ENCODE measurements around the gene FGD1.

FGD1 gene

GRCh38 chrX:54435121-54435520, 60.9 kb downstream of the FGD1 start:
- TF ChIP-seq CTCF (IDR thresholded peaks at IDR 0.05; ENCODE audit: unreplicated experiment in 3 of 3) = no peak
- H3K27ac Mint-ChIP-seq = peak overlapping the region; percentile 27 to 80 (median 65)
- peaks cover 9% of the 10 kb centered on the region for H3K4me1 Mint-ChIP-seq
- no peaks in the 10 kb centered on the region for H3K27me3 Mint-ChIP-seq (ENCODE audit: low read depth)
- peaks cover 8% of the 10 kb centered on the region for H3K9me3 Mint-ChIP-seq
- no peaks in the 10 kb centered on the region for H3K36me3 Mint-ChIP-seq (ENCODE audit: low read depth)
- H3K4me3 Mint-ChIP-seq = peak overlapping the region in 1 of 3 experiments; percentile 1

- Mint-ChIP-seq H3K4me1 (peaks cover 5% of the 10 kb centered on the region), H3K9me3 (peaks cover 16% of the 10 kb centered on the region), H3K36me3 (ENCODE audit: low read depth) (no peaks in the 10 kb centered on the region), H3K27me3 (ENCODE audit: low read depth) (no peaks in the 10 kb centered on the region), H3K4me3 (no peak overlapping the region), H3K27ac (no peak overlapping the region)
- no peak for TF ChIP-seq CTCF (IDR thresholded peaks at IDR 0.05; ENCODE audit: unreplicated experiment in 3 of 3)
Observed at GRCh38 chrX:54430519-54430918, 65.5 kb downstream of the FGD1 start.

- no peak overlapping the region for H3K27ac Mint-ChIP-seq
- H3K4me3 Mint-ChIP-seq = no peak overlapping the region
- H3K36me3 Mint-ChIP-seq (ENCODE audit: low read depth) = no peaks in the 10 kb centered on the region
- no peaks in the 10 kb centered on the region for H3K27me3 Mint-ChIP-seq (ENCODE audit: low read depth)
- H3K9me3 Mint-ChIP-seq = peaks cover 20% of the 10 kb centered on the region
- TF ChIP-seq CTCF (IDR thresholded peaks at IDR 0.05; ENCODE audit: unreplicated experiment in 3 of 3) = no peak
- H3K4me1 Mint-ChIP-seq = no peaks in the 10 kb centered on the region
Observed at GRCh38 chrX:54427837-54428424, 68.1 kb downstream of the FGD1 start.

- TF ChIP-seq CTCF (IDR thresholded peaks at IDR 0.05; ENCODE audit: unreplicated experiment in 3 of 3) = no peak
- Mint-ChIP-seq H3K27ac (no peak overlapping the region), H3K27me3 (ENCODE audit: low read depth) (no peaks in the 10 kb centered on the region), H3K9me3 (peaks cover 20% of the 10 kb centered on the region), H3K36me3 (ENCODE audit: low read depth) (no peaks in the 10 kb centered on the region), H3K4me1 (no peaks in the 10 kb centered on the region), H3K4me3 (no peak overlapping the region)
Observed at GRCh38 chrX:54423161-54423888, 72.7 kb downstream of the FGD1 start.

GRCh38 chrX:54422168-54422567, 73.9 kb downstream of the FGD1 start:
- Mint-ChIP-seq H3K4me3 (no peak overlapping the region), H3K9me3 (peaks cover 14% of the 10 kb centered on the region), H3K36me3 (ENCODE audit: low read depth) (no peaks in the 10 kb centered on the region), H3K4me1 (no peaks in the 10 kb centered on the region), H3K27ac (no peak overlapping the region), H3K27me3 (ENCODE audit: low read depth) (no peaks in the 10 kb centered on the region)
- no peak for TF ChIP-seq CTCF (IDR thresholded peaks at IDR 0.05; ENCODE audit: unreplicated experiment in 3 of 3)

Data from nephron (organoid).